ENCODE data around the gene ADAM12.

ADAM12 gene

GRCh38 chr10:126133906-126134656 lies 254.2 kb downstream of the ADAM12 start:
- in situ Hi-C loops (cut with MboI; ENCODE audit: low pct_unique_long_range_greater_than_20kb, low sequenced_read_pairs, unreplicated experiment), result no loop called here
- no peak for TF ChIP-seq CTCF (IDR thresholded peaks at IDR 0.05; ENCODE audit: extremely low read depth, insufficient read depth, missing control alignments)
- no peak for DNase-seq (ENCODE audit: low spot score)

GRCh38 chr10:126133082-126133620 lies 255.1 kb downstream of the ADAM12 start:
- no peak for DNase-seq (ENCODE audit: low spot score)
- no peak for TF ChIP-seq CTCF (IDR thresholded peaks at IDR 0.05; ENCODE audit: extremely low read depth, insufficient read depth, missing control alignments)
- in situ Hi-C loops (cut with MboI; ENCODE audit: low pct_unique_long_range_greater_than_20kb, low sequenced_read_pairs, unreplicated experiment), result no loop called here

GRCh38 chr10:126131341-126131740 lies 256.9 kb downstream of the ADAM12 start:
- DNase-seq (ENCODE audit: low spot score), result no peak
- in situ Hi-C loops (cut with MboI; ENCODE audit: low pct_unique_long_range_greater_than_20kb, low sequenced_read_pairs, unreplicated experiment), result no loop called here
- no peak for TF ChIP-seq CTCF (IDR thresholded peaks at IDR 0.05; ENCODE audit: extremely low read depth, insufficient read depth, missing control alignments)

- in situ Hi-C loops (cut with MboI; ENCODE audit: low pct_unique_long_range_greater_than_20kb, low sequenced_read_pairs, unreplicated experiment), result no loop called here
- DNase-seq (ENCODE audit: low spot score), result no peak
- no peak for TF ChIP-seq CTCF (IDR thresholded peaks at IDR 0.05; ENCODE audit: extremely low read depth, insufficient read depth, missing control alignments)
Measured at GRCh38 chr10:126130271-126130710, 258.0 kb downstream of the ADAM12 start.

- DNase-seq (ENCODE audit: low spot score), result no peak
- in situ Hi-C loops (cut with MboI; ENCODE audit: low pct_unique_long_range_greater_than_20kb, low sequenced_read_pairs, unreplicated experiment), result no loop called here
- no peak for TF ChIP-seq CTCF (IDR thresholded peaks at IDR 0.05; ENCODE audit: extremely low read depth, insufficient read depth, missing control alignments)
Measured at GRCh38 chr10:126129026-126129425, 259.3 kb downstream of the ADAM12 start.

- DNase-seq (ENCODE audit: low spot score), result no peak
- in situ Hi-C loops (cut with MboI; ENCODE audit: low pct_unique_long_range_greater_than_20kb, low sequenced_read_pairs, unreplicated experiment), result no loop called here
Measured at GRCh38 chr10:126128581-126128980, 259.7 kb downstream of the ADAM12 start.

More at GRCh38 chr10:126128581-126128980, 259.7 kb downstream of the ADAM12 start:
- no peak for TF ChIP-seq CTCF (IDR thresholded peaks at IDR 0.05; ENCODE audit: extremely low read depth, insufficient read depth, missing control alignments)

All from GM13977 (cell line).